WTC11 (cell line): ENCODE measurements around the gene MRPL47. TPM values are rescaled to one million over a fixed set of nuclear protein-coding genes. Genes with fewer than 3 reads are reported as not detected.
A peak's percentile ranks its signal among the peaks of the same experiment; 100 is the strongest.

Experiments
- ATAC-seq: fragments of 200-7000 bp; cut with Tn5 transposase; 2 replicates; pipeline ENCODE4 v1.10.0; 2021; ENCODE audit warnings: mild to moderate bottlenecking, moderate library complexity
- CTCF ChIA-PET: fragments of 300-600 bp; sonication (Branson Sonifier 250); formaldehyde crosslinking; loops from one replicate; lab custom pipeline; 2021; ENCODE audit warnings: antibody characterized with exemption; lab: Charles Lee
- POLR2A ChIA-PET: fragments of 350-600 bp; sonication (Branson Sonifier 250); formaldehyde crosslinking; loops from one replicate; lab custom pipeline; 2021; ENCODE audit warnings: antibody characterized with exemption; lab: Charles Lee
- DNase-seq: peaks from one replicate; pipeline ENCODE4 v3.0.0; 2021; ENCODE audit warnings: low spot score
- H3K27ac Mint-ChIP-seq: 2 replicates; pipeline ENCODE4 v1.8.0; 2021; ENCODE audit warnings: mixed read lengths
- H3K27me3 Mint-ChIP-seq: 2 replicates; pipeline ENCODE4 v1.8.0; 2021; ENCODE audit warnings: low read depth, mild to moderate bottlenecking, moderate library complexity, mixed read lengths
- H3K36me3 Mint-ChIP-seq: 2 replicates; pipeline ENCODE4 v1.8.0; 2021; ENCODE audit warnings: mixed read lengths
- H3K4me1 Mint-ChIP-seq: 2 replicates; pipeline ENCODE4 v1.8.0; 2022; ENCODE audit warnings: mixed read lengths
- H3K4me3 Mint-ChIP-seq: 2 replicates; pipeline ENCODE4 v1.8.0; 2021; ENCODE audit warnings: mild to moderate bottlenecking, moderate library complexity, mixed read lengths
- H3K9me3 Mint-ChIP-seq: 2 replicates; pipeline ENCODE4 v1.8.0; 2021; ENCODE audit warnings: mixed read lengths
- CBFB ChIP-seq: sonication (generic); formaldehyde crosslinking; IDR thresholded peaks from 2 replicates; pipeline ENCODE4 v1.8.1; 2022; ENCODE audit warnings: mild to moderate bottlenecking, low read depth, missing genetic modification reagents
- CREM ChIP-seq: sonication (generic); formaldehyde crosslinking; IDR thresholded peaks from 2 replicates; pipeline ENCODE4 v1.8.1; 2022; ENCODE audit warnings: mild to moderate bottlenecking, missing genetic modification reagents, moderate library complexity
- FOXP1 ChIP-seq: sonication (generic); formaldehyde crosslinking; IDR thresholded peaks from 2 replicates; pipeline ENCODE4 v1.8.0; 2022; ENCODE audit warnings: missing genetic modification reagents, mild to moderate bottlenecking, moderate library complexity, borderline replicate concordance
- GABPB1 ChIP-seq: sonication (generic); formaldehyde crosslinking; IDR thresholded peaks from 2 replicates; pipeline ENCODE4 v1.8.1; 2023; ENCODE audit warnings: mild to moderate bottlenecking, missing genetic modification reagents
- MXD4 ChIP-seq: fragments of 250-450 bp; sonication (Bioruptor Pico); IDR thresholded peaks from 2 replicates; pipeline ENCODE4 v1.8.0; 2021; ENCODE audit warnings: mild to moderate bottlenecking, moderate library complexity, borderline replicate concordance
- OVOL2 ChIP-seq: fragments of 250-450 bp; sonication (Bioruptor Pico); IDR thresholded peaks from 2 replicates; pipeline ENCODE4 v1.9.0; 2021; ENCODE audit warnings: mild to moderate bottlenecking, borderline replicate concordance
- PRRX2 ChIP-seq: fragments of 250-450 bp; sonication (Bioruptor Pico); IDR thresholded peaks from 2 replicates; pipeline ENCODE4 v1.8.0; 2021; ENCODE audit warnings: mild to moderate bottlenecking
- SMAD4 ChIP-seq: sonication (generic); formaldehyde crosslinking; IDR thresholded peaks from 2 replicates; pipeline ENCODE4 v1.8.0; 2022; ENCODE audit warnings: mild to moderate bottlenecking, missing genetic modification reagents
- TCF7 ChIP-seq: sonication (generic); formaldehyde crosslinking; IDR thresholded peaks from 2 replicates; pipeline ENCODE4 v1.8.0; 2022; ENCODE audit warnings: mild to moderate bottlenecking, low read depth, missing genetic modification reagents, moderate library complexity
- ZNF396 ChIP-seq: fragments of 250-450 bp; sonication (Bioruptor Pico); IDR thresholded peaks from 2 replicates; pipeline ENCODE4 v1.8.0; 2021; ENCODE audit warnings: mild to moderate bottlenecking, moderate library complexity, borderline replicate concordance
- ZNF416 ChIP-seq: fragments of 250-450 bp; sonication (Bioruptor Pico); IDR thresholded peaks from 2 replicates; pipeline ENCODE4 v1.9.0; 2021; ENCODE audit warnings: mild to moderate bottlenecking, inconsistent platforms
- total RNA-seq: library from RNA; stranded (reverse); gene quantifications from 3 replicates; pipeline ENCODE4 v1.2.3, GENCODE V29; 2021
- TF ChIP-seq, protein P1 (sequence below): fragments of 200-600 bp; IDR thresholded peaks from 2 replicates; pipeline ENCODE4 v1.8.0; 2022; ENCODE audit warnings: antibody characterized with exemption
- TF ChIP-seq, protein P2 (sequence below): sonication (generic); formaldehyde crosslinking; IDR thresholded peaks from 2 replicates; pipeline ENCODE4 v1.8.0; 2023; ENCODE audit warnings: missing genetic modification reagents
- TF ChIP-seq, protein P3 (sequence below): sonication (generic); formaldehyde crosslinking; IDR thresholded peaks from 2 replicates; pipeline ENCODE4 v1.8.0; 2022; ENCODE audit warnings: missing genetic modification reagents
- TF ChIP-seq, protein P4 (sequence below): fragments of 250-450 bp; sonication (Bioruptor Pico); IDR thresholded peaks from 2 replicates; pipeline ENCODE4 v2.1.2; 2022; ENCODE audit warnings: mild to moderate bottlenecking, moderate library complexity
- TF ChIP-seq, protein P5 (sequence below): fragments of 250-450 bp; sonication (Bioruptor Pico); IDR thresholded peaks from 2 replicates; pipeline ENCODE4 v1.9.0; 2021; ENCODE audit warnings: mild to moderate bottlenecking
- TF ChIP-seq, protein P6 (sequence below): sonication (generic); formaldehyde crosslinking; IDR thresholded peaks from 2 replicates; pipeline ENCODE4 v1.8.1; 2022; ENCODE audit warnings: missing genetic modification reagents, borderline replicate concordance
- TF ChIP-seq, protein P7 (sequence below): sonication (generic); formaldehyde crosslinking; IDR thresholded peaks from 2 replicates; pipeline ENCODE4 v1.8.0; 2022; ENCODE audit warnings: mild to moderate bottlenecking, missing genetic modification reagents
- TF ChIP-seq, protein P8 (sequence below): sonication (generic); formaldehyde crosslinking; IDR thresholded peaks from 2 replicates; pipeline ENCODE4 v1.8.1; 2022; ENCODE audit warnings: mild to moderate bottlenecking, missing genetic modification reagents, moderate library complexity, borderline replicate concordance
- TF ChIP-seq, protein P9 (sequence below): sonication (generic); formaldehyde crosslinking; IDR thresholded peaks from 2 replicates; pipeline ENCODE4 v1.8.1; 2023; ENCODE audit warnings: mild to moderate bottlenecking, moderate library complexity, missing genetic modification reagents

MRPL47 gene
- total RNA-seq, 1 experiment from 2014 or later = 68.9 TPM

DNA sequence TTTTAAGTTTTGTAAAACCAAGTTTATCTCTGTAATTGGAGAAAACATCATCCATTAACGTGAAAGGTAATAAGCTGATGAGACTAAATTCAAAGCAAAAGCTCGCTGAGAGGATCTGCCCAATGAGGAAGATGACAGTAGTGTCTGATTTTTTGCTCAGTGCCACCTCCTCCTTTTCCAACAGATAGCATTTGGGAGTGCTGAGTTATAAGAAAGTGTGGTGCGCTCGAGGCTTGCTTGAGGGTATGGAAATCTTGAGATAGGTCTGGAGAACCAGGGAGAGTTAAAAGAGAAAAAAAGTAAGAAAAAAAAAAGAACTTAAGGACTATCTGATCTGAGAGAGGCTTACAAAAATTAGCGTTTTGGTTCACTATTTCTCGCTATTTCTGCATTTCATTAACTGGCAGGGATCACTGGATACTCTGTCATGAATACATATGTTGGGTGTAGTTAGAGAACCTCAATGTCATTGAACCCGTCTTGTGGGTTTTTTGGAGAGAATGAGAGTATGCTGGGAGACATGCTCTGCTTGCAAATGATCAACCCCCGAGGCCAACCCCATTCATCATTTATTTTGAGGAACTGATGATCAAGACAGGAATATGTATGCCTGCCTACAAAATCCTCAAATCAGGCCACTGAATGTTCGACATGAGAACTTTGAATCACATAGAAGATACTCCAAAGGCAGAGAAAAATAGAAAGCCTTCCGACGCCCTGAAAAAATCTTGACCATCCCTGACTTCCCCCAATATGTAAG lies 47.4 kb upstream of the MRPL47 start:
- TF ChIP-seq GABPB1 (CRISPR knock-in tag) (no peak), ZNF416 (CRISPR knock-in tag) (no peak), ZNF396 (CRISPR knock-in tag) (no peak), PRRX2 (CRISPR knock-in tag) (no peak), CBFB (CRISPR knock-in tag) (no peak), SMAD4 (CRISPR knock-in tag) (no peak), FOXP1 (CRISPR knock-in tag) (no peak)
- TF ChIP-seq, protein P1, sequence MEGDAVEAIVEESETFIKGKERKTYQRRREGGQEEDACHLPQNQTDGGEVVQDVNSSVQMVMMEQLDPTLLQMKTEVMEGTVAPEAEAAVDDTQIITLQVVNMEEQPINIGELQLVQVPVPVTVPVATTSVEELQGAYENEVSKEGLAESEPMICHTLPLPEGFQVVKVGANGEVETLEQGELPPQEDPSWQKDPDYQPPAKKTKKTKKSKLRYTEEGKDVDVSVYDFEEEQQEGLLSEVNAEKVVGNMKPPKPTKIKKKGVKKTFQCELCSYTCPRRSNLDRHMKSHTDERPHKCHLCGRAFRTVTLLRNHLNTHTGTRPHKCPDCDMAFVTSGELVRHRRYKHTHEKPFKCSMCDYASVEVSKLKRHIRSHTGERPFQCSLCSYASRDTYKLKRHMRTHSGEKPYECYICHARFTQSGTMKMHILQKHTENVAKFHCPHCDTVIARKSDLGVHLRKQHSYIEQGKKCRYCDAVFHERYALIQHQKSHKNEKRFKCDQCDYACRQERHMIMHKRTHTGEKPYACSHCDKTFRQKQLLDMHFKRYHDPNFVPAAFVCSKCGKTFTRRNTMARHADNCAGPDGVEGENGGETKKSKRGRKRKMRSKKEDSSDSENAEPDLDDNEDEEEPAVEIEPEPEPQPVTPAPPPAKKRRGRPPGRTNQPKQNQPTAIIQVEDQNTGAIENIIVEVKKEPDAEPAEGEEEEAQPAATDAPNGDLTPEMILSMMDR = no peak
- TF ChIP-seq, protein P2, sequence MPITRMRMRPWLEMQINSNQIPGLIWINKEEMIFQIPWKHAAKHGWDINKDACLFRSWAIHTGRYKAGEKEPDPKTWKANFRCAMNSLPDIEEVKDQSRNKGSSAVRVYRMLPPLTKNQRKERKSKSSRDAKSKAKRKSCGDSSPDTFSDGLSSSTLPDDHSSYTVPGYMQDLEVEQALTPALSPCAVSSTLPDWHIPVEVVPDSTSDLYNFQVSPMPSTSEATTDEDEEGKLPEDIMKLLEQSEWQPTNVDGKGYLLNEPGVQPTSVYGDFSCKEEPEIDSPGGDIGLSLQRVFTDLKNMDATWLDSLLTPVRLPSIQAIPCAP (CRISPR knock-in tag) = no peak
- ChIA-PET POLR2A (no interaction called here), CTCF (interaction anchor here (2.4 kb wide), 1 partner anchor 10 kb away, joined by 9 read pairs; no protein-coding TSS in a partner anchor)
- Mint-ChIP-seq H3K4me3 (peak overlapping the region; percentile 80), H3K9me3 (no peaks in the 10 kb centered on the region), H3K27me3 (no peaks in the 10 kb centered on the region), H3K4me1 (peaks cover 22% of the 10 kb centered on the region), H3K36me3 (peaks cover 11% of the 10 kb centered on the region), H3K27ac (no peak overlapping the region)
- no peak for DNase-seq
- no peak for ATAC-seq

DNA sequence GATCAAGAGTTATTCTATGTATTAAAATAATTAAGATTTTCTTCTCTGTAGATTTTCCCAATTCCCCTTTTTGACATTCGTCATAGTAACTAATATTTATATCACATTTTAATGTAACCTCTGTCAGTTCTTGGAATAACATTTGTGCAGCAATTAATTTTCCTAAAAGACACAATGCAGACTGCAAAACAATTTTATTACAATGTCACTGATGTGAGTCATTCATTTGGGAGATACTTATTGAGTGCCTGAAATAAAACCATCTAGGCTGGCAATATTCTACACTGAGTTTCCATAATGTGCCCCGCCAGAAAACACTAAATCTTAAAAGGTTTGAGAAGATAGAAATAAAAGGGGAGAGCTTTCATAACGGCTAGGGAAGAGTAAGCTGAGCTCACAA lies 41.7 kb upstream of the MRPL47 start:
- ATAC-seq = no peak
- CTCF ChIA-PET = no interaction called here
- no peak overlapping the region for H3K4me3 Mint-ChIP-seq
- TF ChIP-seq, protein P3, sequence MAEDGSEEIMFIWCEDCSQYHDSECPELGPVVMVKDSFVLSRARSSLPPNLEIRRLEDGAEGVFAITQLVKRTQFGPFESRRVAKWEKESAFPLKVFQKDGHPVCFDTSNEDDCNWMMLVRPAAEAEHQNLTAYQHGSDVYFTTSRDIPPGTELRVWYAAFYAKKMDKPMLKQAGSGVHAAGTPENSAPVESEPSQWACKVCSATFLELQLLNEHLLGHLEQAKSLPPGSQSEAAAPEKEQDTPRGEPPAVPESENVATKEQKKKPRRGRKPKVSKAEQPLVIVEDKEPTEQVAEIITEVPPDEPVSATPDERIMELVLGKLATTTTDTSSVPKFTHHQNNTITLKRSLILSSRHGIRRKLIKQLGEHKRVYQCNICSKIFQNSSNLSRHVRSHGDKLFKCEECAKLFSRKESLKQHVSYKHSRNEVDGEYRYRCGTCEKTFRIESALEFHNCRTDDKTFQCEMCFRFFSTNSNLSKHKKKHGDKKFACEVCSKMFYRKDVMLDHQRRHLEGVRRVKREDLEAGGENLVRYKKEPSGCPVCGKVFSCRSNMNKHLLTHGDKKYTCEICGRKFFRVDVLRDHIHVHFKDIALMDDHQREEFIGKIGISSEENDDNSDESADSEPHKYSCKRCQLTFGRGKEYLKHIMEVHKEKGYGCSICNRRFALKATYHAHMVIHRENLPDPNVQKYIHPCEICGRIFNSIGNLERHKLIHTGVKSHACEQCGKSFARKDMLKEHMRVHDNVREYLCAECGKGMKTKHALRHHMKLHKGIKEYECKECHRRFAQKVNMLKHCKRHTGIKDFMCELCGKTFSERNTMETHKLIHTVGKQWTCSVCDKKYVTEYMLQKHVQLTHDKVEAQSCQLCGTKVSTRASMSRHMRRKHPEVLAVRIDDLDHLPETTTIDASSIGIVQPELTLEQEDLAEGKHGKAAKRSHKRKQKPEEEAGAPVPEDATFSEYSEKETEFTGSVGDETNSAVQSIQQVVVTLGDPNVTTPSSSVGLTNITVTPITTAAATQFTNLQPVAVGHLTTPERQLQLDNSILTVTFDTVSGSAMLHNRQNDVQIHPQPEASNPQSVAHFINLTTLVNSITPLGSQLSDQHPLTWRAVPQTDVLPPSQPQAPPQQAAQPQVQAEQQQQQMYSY (CRISPR knock-in tag) = no peak
- TF ChIP-seq, protein P4, sequence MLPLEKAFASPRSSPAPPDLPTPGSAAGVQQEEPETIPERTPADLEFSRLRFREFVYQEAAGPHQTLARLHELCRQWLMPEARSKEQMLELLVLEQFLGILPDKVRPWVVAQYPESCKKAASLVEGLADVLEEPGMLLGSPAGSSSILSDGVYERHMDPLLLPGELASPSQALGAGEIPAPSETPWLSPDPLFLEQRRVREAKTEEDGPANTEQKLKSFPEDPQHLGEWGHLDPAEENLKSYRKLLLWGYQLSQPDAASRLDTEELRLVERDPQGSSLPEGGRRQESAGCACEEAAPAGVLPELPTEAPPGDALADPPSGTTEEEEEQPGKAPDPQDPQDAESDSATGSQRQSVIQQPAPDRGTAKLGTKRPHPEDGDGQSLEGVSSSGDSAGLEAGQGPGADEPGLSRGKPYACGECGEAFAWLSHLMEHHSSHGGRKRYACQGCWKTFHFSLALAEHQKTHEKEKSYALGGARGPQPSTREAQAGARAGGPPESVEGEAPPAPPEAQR (CRISPR knock-in tag) = no peak
- no peak for TF ChIP-seq OVOL2 (CRISPR knock-in tag)
- TF ChIP-seq TCF7 = no peak
- no peak for TF ChIP-seq CREM (CRISPR knock-in tag)
- TF ChIP-seq, protein P5, sequence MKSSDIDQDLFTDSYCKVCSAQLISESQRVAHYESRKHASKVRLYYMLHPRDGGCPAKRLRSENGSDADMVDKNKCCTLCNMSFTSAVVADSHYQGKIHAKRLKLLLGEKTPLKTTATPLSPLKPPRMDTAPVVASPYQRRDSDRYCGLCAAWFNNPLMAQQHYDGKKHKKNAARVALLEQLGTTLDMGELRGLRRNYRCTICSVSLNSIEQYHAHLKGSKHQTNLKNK (CRISPR knock-in tag) = no peak
- TF ChIP-seq, protein P6, sequence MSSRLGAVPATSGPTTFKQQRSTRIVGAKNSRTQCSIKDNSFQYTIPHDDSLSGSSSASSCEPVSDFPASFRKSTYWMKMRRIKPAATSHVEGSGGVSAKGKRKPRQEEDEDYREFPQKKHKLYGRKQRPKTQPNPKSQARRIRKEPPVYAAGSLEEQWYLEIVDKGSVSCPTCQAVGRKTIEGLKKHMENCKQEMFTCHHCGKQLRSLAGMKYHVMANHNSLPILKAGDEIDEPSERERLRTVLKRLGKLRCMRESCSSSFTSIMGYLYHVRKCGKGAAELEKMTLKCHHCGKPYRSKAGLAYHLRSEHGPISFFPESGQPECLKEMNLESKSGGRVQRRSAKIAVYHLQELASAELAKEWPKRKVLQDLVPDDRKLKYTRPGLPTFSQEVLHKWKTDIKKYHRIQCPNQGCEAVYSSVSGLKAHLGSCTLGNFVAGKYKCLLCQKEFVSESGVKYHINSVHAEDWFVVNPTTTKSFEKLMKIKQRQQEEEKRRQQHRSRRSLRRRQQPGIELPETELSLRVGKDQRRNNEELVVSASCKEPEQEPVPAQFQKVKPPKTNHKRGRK (CRISPR knock-in tag) = no peak
- TF ChIP-seq MXD4 (CRISPR knock-in tag) = no peak
- TF ChIP-seq, protein P7, sequence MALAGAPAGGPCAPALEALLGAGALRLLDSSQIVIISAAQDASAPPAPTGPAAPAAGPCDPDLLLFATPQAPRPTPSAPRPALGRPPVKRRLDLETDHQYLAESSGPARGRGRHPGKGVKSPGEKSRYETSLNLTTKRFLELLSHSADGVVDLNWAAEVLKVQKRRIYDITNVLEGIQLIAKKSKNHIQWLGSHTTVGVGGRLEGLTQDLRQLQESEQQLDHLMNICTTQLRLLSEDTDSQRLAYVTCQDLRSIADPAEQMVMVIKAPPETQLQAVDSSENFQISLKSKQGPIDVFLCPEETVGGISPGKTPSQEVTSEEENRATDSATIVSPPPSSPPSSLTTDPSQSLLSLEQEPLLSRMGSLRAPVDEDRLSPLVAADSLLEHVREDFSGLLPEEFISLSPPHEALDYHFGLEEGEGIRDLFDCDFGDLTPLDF (CRISPR knock-in tag) = no peak
- TF ChIP-seq, protein P8, sequence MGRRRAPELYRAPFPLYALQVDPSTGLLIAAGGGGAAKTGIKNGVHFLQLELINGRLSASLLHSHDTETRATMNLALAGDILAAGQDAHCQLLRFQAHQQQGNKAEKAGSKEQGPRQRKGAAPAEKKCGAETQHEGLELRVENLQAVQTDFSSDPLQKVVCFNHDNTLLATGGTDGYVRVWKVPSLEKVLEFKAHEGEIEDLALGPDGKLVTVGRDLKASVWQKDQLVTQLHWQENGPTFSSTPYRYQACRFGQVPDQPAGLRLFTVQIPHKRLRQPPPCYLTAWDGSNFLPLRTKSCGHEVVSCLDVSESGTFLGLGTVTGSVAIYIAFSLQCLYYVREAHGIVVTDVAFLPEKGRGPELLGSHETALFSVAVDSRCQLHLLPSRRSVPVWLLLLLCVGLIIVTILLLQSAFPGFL (CRISPR knock-in tag) = no peak
- TF ChIP-seq, protein P9, sequence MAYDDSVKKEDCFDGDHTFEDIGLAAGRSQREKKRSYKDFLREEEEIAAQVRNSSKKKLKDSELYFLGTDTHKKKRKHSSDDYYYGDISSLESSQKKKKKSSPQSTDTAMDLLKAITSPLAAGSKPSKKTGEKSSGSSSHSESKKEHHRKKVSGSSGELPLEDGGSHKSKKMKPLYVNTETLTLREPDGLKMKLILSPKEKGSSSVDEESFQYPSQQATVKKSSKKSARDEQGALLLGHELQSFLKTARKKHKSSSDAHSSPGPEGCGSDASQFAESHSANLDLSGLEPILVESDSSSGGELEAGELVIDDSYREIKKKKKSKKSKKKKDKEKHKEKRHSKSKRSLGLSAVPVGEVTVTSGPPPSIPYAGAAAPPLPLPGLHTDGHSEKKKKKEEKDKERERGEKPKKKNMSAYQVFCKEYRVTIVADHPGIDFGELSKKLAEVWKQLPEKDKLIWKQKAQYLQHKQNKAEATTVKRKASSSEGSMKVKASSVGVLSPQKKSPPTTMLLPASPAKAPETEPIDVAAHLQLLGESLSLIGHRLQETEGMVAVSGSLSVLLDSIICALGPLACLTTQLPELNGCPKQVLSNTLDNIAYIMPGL (CRISPR knock-in tag) = no peak

More for the DNA sequence above, 41.7 kb upstream of the MRPL47 start:
- POLR2A ChIA-PET = no interaction called here
- no peaks in the 10 kb centered on the region for H3K9me3 Mint-ChIP-seq
- H3K4me1 Mint-ChIP-seq = peaks cover 4% of the 10 kb centered on the region; the same call in 1 of the 2 replicates
- no peaks in the 10 kb centered on the region for H3K36me3 Mint-ChIP-seq
- H3K27ac Mint-ChIP-seq = no peak overlapping the region
- no peaks in the 10 kb centered on the region for H3K27me3 Mint-ChIP-seq
- DNase-seq = no peak
